SIG-M5 treated with dmso at 0.1 percent for 504 hours (cell line): ENCODE measurements around the gene LRP1B.
A peak's percentile ranks its signal among the peaks of the same experiment; 100 is the strongest.

Experiments
- DNase-seq: peaks from one replicate; lab custom pipeline; 2025; ENCODE audit not compliant: unreplicated experiment; lab: John Stamatoyannopoulos, UW

Gene LRP1B

GRCh38 chr2:141464995-141465394 is 665.8 kb downstream of the LRP1B start:
- DNase-seq, result no peak

DNA sequence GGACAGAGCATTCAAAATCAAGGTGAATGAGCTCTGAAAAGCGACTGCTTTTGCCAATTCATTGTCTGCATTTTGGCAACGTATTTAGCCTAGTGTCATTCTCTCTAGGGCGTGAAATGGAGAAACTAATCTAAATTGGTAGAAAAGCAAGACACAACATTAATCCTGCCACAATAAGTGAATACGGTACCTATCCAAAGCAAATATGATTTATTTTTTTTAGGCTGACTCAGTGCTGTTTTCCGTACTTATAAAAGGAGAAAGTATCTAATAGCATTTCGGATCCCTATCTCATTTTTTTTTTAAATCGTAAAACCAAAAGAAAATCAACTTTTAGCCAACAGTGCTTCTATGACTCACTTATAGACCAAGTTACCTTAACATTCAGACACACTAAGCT is 672.5 kb downstream of the LRP1B start:
- DNase-seq, result no peak

DNA sequence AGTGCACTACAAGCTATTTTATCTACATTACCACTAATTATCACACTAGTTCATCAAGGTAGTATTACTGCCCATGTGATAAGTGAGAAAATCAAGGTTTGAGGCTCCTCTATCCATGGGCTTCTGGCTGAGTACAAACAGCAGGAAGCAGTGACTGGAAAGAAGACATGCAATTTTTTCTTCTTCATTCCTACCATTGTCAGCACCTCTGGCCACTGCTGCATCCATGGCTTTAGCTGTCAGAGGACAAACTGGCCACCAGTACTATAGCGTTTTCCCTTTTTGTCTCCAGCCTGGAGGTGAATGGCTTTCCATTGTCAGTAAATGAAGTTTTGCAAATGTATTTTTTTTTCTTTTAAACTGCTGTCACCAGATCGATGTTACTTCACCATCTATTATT is 674.9 kb downstream of the LRP1B start:
- no peak for DNase-seq

GRCh38 chr2:141455211-141455826 is 675.5 kb downstream of the LRP1B start:
- no peak for DNase-seq

DNA sequence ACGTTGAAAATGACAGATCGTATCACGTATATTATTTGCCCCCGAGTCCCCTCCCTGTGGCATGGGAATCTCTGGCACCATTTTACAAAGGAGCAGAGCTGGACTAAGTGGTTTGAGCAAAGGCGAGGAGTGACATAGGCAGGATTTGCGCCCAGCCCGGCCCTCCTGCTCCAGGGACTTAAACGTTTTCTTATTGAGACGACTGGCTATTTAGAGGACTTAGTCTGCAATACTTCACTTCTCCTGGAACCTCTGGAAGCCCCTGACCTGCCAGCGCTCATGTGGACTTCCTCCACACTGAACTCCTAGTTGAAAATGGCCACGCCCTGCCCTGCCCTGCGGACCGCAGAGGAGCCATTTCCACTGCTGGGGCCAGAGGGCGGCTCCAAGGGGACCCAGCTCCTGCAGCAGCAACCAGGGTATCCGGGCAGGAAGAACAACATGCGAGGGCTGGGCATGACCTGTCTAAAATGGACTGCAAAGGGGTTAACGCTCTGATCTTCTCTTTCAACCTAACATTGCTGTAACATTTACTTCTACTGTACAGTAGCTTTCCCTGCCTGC is 690.7 kb downstream of the LRP1B start:
- DNase-seq, result no peak

- DNase-seq, result no peak
Observed at GRCh38 chr2:141439524-141439923, 691.3 kb downstream of the LRP1B start.

DNA sequence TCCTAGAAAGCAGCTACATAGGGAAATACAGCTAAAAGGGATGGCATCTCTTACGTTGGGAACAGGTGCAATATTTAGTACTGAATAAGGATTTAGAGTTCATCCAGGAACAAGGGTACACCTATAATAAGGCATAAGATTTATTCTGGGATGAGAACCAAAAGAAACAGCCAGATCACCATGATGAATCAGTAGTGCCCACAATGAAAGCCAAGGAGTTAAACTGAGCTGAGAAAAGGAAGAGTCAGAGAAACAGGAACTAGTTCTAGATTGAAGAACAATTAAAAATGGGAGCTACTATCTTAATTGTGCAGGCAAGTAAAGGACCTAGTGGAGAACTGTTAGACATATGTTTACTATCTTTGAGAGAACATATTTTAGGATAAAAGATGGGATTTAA is 692.3 kb downstream of the LRP1B start:
- no peak for DNase-seq

GRCh38 chr2:141437521-141437920 is 693.3 kb downstream of the LRP1B start:
- no peak for DNase-seq

DNA sequence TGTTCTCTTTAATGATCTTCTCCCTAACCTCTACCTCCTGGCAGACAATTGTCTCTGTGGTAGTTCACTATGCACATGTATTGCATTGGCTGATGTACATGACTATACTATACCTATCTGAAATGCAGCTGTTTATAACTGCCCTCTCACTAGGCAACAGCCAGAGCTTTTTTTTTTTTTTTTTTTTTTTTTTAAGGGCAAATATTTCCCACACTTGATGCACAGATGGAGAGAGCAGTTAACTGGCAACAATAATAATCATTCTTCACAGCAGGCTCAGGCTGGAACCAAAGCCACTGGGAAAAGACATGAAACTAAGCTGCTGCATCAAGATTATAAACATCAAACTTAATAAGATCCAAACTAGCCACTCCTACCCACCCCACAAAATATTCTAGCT is 707.7 kb downstream of the LRP1B start:
- no peak for DNase-seq

- DNase-seq, result no peak
Observed at GRCh38 chr2:141417246-141417797, 713.5 kb downstream of the LRP1B start.

DNA sequence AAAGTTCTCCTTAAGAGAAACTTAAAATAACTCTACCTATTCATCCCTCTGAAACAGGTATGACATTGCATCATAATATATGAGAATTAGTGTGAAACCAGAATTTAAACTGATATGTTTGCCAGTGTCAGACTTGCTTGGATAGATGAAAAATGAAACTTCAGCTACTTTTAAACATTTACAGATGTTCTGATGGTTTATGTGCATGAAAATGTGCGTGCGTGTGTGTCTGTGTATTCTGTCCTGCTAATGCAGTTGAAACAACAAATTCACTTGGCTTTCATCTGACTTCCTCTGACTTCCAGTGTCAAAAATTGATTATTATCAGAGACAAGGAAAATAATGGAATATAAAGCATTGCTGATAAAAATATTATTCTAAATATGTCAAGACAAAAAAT is 719.4 kb downstream of the LRP1B start:
- no peak for DNase-seq

- peak; percentile 36 for DNase-seq
Observed at GRCh38 chr2:141399270-141399669, 731.5 kb downstream of the LRP1B start.

DNA sequence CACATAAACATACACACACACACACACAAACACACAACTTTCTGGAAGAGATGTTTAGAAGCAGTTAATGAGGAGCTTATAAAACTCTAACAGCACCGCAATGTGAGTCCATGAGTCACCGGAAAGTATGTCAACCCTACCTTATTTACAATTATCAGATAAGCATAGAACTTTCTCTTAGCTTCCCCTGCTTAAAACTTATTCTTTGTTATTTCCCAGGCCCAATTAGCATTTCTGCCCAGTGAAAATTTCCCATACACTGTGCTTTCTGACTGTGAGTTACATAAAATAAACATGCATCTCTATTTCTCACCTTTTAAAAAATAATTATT is 737.6 kb downstream of the LRP1B start:
- DNase-seq, result no peak

- no peak for DNase-seq
Observed at GRCh38 chr2:141392517-141393213, 738.2 kb downstream of the LRP1B start.

- DNase-seq, result no peak
Observed at GRCh38 chr2:141386168-141386567, 744.6 kb downstream of the LRP1B start.

- DNase-seq, result no peak
Observed at GRCh38 chr2:141384676-141385075, 746.1 kb downstream of the LRP1B start.

GRCh38 chr2:141381946-141382345 is 748.9 kb downstream of the LRP1B start:
- no peak for DNase-seq

DNA sequence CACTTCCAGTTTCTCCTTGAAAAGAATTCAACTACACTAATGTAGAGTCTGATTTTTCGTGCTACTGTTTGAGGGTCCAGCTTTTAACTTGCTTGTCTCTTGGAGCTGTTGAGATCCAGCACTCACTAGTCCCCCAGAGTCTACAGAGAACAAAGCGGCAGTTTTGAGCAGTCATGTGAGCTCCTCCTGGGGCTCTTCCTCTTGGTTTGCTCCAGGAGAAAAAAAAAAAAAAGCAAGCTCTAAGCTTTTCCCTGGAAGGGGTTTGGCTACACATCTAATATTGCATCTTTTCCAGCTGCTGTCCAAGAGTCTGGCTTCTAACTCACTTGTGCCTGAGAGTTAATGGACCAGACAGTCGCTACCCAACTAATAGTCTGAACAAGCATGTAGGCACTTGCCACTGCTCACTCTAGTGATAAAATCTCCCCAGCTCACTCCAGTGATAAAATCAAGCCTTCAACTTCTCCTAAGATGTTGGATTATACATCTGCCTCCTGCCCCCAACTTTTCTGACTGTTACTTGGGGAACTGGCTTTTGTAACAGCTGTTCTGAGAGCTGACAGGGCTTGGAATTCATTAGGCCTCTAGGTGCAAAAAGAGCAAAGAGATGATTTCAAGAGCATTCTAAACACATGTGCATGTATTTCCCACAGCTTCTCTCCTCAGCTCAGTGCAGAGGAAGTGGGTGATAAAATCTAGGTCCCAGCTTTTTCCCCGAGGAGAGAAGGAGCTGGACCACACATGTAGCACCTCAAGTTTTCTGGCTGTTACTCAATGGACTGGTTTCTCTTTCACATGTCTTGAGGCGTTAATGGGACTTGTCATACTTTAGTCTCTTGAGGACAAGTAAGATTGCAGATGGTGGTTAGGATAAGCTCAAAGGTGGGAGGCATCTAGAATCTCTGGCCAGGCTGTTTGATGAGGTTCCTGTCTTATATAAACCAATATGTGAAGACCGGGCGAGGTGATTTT is 750.5 kb downstream of the LRP1B start:
- no peak for DNase-seq

- DNase-seq, result no peak
Observed at GRCh38 chr2:141364821-141365220, 766.0 kb downstream of the LRP1B start.

DNA sequence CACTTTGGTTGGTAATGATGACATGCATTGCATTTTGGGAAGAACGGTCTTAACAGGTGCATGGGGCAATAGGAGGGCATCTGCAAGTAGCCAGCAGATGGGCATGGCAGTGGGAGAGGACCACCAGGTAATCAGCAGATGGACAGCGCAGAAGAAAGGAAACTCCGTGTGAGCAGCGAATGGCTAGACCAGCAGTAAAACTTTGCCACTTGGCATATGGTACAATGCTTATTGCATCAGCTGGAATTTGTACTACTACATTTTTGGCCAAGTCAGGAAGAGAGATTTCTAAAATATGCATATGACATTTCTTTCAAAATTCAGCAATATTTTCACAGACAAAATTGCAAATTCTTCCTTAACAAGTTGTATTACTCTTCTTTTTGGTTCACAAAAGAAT is 768.5 kb downstream of the LRP1B start:
- DNase-seq, result no peak

GRCh38 chr2:141348481-141348880 is 782.3 kb downstream of the LRP1B start:
- no peak for DNase-seq
